Measurements from ENCODE around the gene RAB7A. TPM values are rescaled to one million over a fixed set of nuclear protein-coding genes. Genes with fewer than 3 reads are reported as not detected.
A peak's percentile ranks its signal among the peaks of the same experiment; 100 is the strongest.

Gene RAB7A
- total RNA-seq, 1 donor from 2014 or later: 155 TPM

DNA sequence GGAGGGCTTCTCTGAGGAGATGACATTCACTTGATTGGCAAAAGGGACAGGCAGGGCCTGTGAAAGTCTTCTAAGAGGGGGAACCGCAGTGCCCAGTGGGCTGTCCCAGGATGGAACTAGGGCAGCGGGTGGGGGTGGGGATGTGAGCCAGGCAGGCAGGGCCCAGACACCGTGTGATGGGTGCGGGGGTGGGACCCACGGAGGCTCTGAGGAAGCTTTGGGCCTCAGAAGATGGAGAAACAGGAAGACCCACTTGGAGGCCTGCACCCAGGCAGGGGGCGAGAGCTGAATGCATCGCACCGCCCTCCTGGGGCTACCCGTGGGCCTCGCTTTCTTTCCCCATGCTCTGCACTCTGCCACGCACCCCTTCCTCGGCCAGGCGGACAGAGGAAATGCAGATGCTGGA lies 120.5 kb downstream of the RAB7A start:
- peaks cover 3% of the 10 kb centered on the region for H3K36me3 Mint-ChIP-seq (ENCODE audit: low read depth, unreplicated experiment)
- H3K4me1 Mint-ChIP-seq (ENCODE audit: unreplicated experiment): peaks cover 16% of the 10 kb centered on the region
- no peak overlapping the region for H3K27ac Mint-ChIP-seq (ENCODE audit: unreplicated experiment)
- no peak for DNase-seq (ENCODE audit: low spot score)
- no peaks in the 10 kb centered on the region for H3K9me3 Mint-ChIP-seq (ENCODE audit: unreplicated experiment)
- TF ChIP-seq, protein P1, sequence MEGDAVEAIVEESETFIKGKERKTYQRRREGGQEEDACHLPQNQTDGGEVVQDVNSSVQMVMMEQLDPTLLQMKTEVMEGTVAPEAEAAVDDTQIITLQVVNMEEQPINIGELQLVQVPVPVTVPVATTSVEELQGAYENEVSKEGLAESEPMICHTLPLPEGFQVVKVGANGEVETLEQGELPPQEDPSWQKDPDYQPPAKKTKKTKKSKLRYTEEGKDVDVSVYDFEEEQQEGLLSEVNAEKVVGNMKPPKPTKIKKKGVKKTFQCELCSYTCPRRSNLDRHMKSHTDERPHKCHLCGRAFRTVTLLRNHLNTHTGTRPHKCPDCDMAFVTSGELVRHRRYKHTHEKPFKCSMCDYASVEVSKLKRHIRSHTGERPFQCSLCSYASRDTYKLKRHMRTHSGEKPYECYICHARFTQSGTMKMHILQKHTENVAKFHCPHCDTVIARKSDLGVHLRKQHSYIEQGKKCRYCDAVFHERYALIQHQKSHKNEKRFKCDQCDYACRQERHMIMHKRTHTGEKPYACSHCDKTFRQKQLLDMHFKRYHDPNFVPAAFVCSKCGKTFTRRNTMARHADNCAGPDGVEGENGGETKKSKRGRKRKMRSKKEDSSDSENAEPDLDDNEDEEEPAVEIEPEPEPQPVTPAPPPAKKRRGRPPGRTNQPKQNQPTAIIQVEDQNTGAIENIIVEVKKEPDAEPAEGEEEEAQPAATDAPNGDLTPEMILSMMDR (IDR thresholded peaks at IDR 0.05; ENCODE audit: unreplicated experiment): no peak
- no peaks in the 10 kb centered on the region for H3K27me3 Mint-ChIP-seq (ENCODE audit: unreplicated experiment)
- no peak overlapping the region for H3K4me3 Mint-ChIP-seq (ENCODE audit: unreplicated experiment)

- Mint-ChIP-seq H3K4me3 (ENCODE audit: unreplicated experiment) (no peak overlapping the region), H3K27ac (ENCODE audit: unreplicated experiment) (no peak overlapping the region), H3K36me3 (ENCODE audit: low read depth, unreplicated experiment) (peaks cover 3% of the 10 kb centered on the region), H3K9me3 (ENCODE audit: unreplicated experiment) (no peaks in the 10 kb centered on the region), H3K4me1 (ENCODE audit: unreplicated experiment) (peaks cover 16% of the 10 kb centered on the region), H3K27me3 (ENCODE audit: unreplicated experiment) (no peaks in the 10 kb centered on the region)
- TF ChIP-seq, protein P1 (IDR thresholded peaks at IDR 0.05; ENCODE audit: unreplicated experiment): no peak
- DNase-seq (ENCODE audit: low spot score): no peak
Observed at GRCh38 chr3:128847666-128848370, 121.8 kb downstream of the RAB7A start.

DNA sequence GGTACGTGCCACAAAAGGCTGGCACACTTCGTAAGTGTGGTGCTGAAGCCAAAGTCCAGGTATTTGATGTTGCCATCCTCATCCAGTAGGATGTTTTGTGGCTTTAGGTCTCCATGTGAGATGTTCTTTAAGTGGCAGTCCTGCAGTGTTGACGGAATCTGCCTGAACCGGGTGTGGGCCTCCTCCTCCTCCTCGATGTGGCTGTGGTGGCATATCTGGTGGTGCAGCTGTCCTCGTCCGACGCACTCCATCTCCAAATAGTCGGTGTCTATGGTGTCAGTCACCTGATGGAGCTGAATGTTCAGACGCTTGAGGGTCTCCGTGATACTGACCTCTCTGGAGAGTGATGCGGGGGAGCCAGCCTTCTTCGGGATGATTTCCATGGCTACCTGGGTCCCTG lies 123.0 kb downstream of the RAB7A start:
- H3K27ac Mint-ChIP-seq (ENCODE audit: unreplicated experiment): no peak overlapping the region
- no peaks in the 10 kb centered on the region for H3K36me3 Mint-ChIP-seq (ENCODE audit: low read depth, unreplicated experiment)
- TF ChIP-seq, protein P1 (IDR thresholded peaks at IDR 0.05; ENCODE audit: unreplicated experiment): no peak
- H3K4me1 Mint-ChIP-seq (ENCODE audit: unreplicated experiment): peaks cover 16% of the 10 kb centered on the region
- no peaks in the 10 kb centered on the region for H3K27me3 Mint-ChIP-seq (ENCODE audit: unreplicated experiment)
- H3K9me3 Mint-ChIP-seq (ENCODE audit: unreplicated experiment): peaks cover 2% of the 10 kb centered on the region
- no peak overlapping the region for H3K4me3 Mint-ChIP-seq (ENCODE audit: unreplicated experiment)
- no peak for DNase-seq (ENCODE audit: low spot score)

DNA sequence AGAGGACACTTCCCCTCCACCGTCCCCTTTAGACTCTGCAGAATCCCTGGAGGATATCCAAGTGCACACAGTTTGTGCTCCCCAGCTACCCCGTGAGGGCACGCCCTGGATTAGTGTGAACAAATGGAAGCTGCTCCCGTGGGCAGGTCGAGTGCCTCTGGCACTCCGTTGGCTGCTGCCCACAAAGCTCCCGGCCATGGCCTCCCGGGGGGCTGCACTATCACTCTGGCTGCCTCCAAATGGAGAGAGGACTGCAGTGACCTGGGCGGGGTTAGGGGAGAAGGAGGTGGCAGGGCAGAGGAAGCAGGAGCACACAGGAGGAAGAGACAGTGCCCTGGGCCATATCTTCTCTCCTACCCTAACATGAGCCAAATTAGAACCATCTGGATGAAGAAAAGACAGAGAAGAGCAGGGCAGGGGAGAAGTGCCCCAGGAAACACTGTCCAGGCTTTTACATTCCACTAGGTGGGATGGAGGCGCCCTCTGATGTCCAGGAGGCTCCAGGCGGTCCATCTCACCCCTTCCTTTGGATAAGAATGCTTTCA lies 124.0 kb downstream of the RAB7A start:
- no peak for DNase-seq (ENCODE audit: low spot score)
- Mint-ChIP-seq H3K4me1 (ENCODE audit: unreplicated experiment) (peaks cover 15% of the 10 kb centered on the region), H3K27me3 (ENCODE audit: unreplicated experiment) (no peaks in the 10 kb centered on the region), H3K4me3 (ENCODE audit: unreplicated experiment) (peak overlapping the region; percentile 23), H3K27ac (ENCODE audit: unreplicated experiment) (no peak overlapping the region), H3K36me3 (ENCODE audit: low read depth, unreplicated experiment) (peaks cover 8% of the 10 kb centered on the region), H3K9me3 (ENCODE audit: unreplicated experiment) (peaks cover 10% of the 10 kb centered on the region)
- TF ChIP-seq, protein P1 (IDR thresholded peaks at IDR 0.05; ENCODE audit: unreplicated experiment): no peak

DNA sequence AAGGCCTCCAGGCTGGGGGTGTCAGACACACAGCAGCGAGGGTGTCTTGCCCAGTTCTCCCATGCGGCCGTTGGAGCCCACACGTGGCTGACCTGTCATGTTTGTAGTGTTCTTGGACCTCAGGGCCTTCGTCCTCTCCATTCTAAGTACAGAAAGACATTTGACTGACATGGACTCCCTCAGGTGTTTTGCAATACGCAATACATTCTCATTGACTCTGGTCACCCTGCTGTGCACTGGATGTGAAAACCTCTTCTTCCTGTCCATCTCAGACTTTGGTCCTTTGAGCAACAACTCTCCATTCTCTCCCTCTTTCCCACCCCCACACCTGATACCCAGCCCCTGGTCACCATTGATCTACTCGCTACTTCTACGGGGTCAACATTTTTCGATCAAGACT lies 124.6 kb downstream of the RAB7A start:
- Mint-ChIP-seq H3K27ac (ENCODE audit: unreplicated experiment) (no peak overlapping the region), H3K36me3 (ENCODE audit: low read depth, unreplicated experiment) (peaks cover 13% of the 10 kb centered on the region), H3K4me1 (ENCODE audit: unreplicated experiment) (peaks cover 10% of the 10 kb centered on the region), H3K4me3 (ENCODE audit: unreplicated experiment) (no peak overlapping the region), H3K27me3 (ENCODE audit: unreplicated experiment) (no peaks in the 10 kb centered on the region), H3K9me3 (ENCODE audit: unreplicated experiment) (peaks cover 10% of the 10 kb centered on the region)
- no peak for DNase-seq (ENCODE audit: low spot score)
- TF ChIP-seq, protein P1 (IDR thresholded peaks at IDR 0.05; ENCODE audit: unreplicated experiment): no peak

Data from endothelial cell (in vitro differentiated cells).